A549 treated with CpdA at 1 μM for 4 hours (cell line): ENCODE data around the gene NACAD. TPM values are rescaled to one million over a fixed set of nuclear protein-coding genes. Genes with fewer than 3 reads are reported as not detected.

Source experiments
- total RNA-seq: library from RNA; stranded (reverse); fragments of 200-300 nt; extraction: Qiagen RNA extraction; gene quantifications from 5 replicates; pipeline ENCODE4 v1.2.3, GENCODE V29; 2022; ENCODE audit warnings: low read depth

The NACAD gene
- total RNA-seq, result 0.14 to 0.26 TPM (median 0.16 TPM) in 5 replicates

GRCh38 chr7:45088821-45089340, at the start of gene NACAD:
Gene NACAD, minus strand, starts transcription at chr7:45088969. Its CDS starts 75 bp downstream, at chr7:45088894.

GRCh38 chr7:45111298-45112223, 22.8 kb upstream of the NACAD start, which contains the start of gene TBRG4:
Gene TBRG4, minus strand, starts transcription at chr7:45111697. Its CDS starts 2,460 bp downstream, at chr7:45109237.

Other genes with a start within 250 kb of the NACAD start
- gene H2AZ2, start 240.9 kb downstream of the NACAD start, total RNA-seq, result 207 to 270 TPM (median 251 TPM) in 5 replicates
- gene PURB, start 203.4 kb downstream of the NACAD start, total RNA-seq, result 10.7 to 11.5 TPM (median 10.8 TPM) in 5 replicates
- 0.09 to 0.12 TPM (median 0.11 TPM) in 5 replicates for gene MYO1G, start 110.0 kb downstream of the NACAD start, total RNA-seq
- 32.5 to 45.6 TPM (median 42.6 TPM) in 5 replicates for gene CCM2, start 88.8 kb downstream of the NACAD start, total RNA-seq
- 105 to 116 TPM (median 108 TPM) in 5 replicates for gene TBRG4, start 22.7 kb upstream of the NACAD start, total RNA-seq
- not detected in 5 replicates for gene RAMP3, start 68.8 kb upstream of the NACAD start, total RNA-seq